ENCODE results near the gene SMTNL1.

SMTNL1 gene, protein sequence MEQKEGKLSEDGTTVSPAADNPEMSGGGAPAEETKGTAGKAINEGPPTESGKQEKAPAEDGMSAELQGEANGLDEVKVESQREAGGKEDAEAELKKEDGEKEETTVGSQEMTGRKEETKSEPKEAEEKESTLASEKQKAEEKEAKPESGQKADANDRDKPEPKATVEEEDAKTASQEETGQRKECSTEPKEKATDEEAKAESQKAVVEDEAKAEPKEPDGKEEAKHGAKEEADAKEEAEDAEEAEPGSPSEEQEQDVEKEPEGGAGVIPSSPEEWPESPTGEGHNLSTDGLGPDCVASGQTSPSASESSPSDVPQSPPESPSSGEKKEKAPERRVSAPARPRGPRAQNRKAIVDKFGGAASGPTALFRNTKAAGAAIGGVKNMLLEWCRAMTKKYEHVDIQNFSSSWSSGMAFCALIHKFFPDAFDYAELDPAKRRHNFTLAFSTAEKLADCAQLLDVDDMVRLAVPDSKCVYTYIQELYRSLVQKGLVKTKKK

DNA sequence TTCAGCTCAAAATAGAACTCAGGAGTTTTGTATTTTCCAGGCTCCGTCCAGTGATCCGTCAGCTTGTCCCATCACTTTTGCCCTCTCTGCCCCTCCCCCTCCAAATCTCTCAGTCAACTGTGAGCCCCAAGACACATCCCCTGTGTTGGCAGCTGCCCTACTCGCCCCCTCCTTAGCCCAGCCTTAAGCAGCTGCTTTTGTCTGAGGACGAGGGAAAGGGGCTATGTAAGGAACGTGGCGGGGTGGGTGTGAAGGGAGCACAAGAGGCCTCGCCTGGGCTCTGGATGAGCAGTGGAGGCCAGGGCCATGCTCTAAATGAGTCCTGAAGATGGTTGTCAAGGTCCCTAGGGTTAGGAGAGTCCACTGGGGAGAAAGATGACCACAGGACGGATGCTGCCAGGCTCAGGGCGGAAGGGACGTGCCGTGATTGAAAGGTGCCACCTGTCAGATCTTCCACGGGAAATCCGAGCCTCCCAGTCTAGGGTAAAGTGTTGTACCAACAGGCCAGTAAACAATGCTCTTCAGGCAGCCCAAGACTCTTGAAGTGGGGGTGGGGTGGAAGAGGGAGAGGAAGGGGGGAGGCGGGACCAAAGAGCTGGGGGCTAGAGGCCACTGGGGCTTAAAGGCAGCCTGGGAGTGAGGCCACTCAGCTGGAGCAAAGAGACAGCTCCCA lies at the start of gene SMTNL1:
TSS of gene SMTNL1 (plus strand) at position 649 of the 673 bp plus-strand sequence. CDS start 5,048 bp downstream, outside the sequence.
- no peak for DNase-seq (ENCODE audit: low read depth)

DNA sequence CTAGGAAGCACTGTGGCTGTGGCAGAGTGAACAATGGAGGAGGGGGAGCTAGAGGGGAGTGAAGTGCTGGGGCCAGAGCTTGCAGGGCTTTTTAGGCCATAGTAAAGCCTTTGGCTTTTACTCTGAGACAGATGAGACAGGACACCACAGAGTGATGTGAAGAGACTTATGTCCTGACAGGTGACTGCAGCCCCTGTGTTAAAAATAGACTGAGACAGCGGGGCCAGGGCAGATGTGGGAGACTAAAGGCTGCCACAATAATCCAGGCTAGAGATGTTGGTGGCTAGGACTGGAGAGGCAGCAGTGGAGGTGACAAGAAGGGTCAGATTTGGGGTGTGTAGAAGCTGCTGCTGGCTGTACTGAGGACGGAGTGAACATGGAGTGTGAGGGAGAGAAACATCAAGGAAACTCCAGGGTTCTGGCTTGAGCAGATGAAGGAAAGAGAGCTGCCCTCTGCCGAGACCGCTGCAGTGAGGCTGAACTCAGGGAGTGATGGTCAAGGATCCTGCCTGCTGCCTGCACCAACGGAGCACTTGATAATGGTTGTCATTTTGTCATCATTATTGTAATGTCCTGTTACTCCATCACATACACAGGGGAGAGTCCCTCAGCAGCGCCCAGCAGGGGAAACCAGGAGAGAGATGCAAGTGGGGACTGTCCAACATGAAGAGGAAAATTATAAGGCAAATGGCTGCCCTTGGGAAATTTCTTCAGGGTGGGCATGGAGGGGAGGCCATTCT lies 49.3 kb upstream of the SMTNL1 start:
- no peak for DNase-seq (ENCODE audit: low read depth)

DNA sequence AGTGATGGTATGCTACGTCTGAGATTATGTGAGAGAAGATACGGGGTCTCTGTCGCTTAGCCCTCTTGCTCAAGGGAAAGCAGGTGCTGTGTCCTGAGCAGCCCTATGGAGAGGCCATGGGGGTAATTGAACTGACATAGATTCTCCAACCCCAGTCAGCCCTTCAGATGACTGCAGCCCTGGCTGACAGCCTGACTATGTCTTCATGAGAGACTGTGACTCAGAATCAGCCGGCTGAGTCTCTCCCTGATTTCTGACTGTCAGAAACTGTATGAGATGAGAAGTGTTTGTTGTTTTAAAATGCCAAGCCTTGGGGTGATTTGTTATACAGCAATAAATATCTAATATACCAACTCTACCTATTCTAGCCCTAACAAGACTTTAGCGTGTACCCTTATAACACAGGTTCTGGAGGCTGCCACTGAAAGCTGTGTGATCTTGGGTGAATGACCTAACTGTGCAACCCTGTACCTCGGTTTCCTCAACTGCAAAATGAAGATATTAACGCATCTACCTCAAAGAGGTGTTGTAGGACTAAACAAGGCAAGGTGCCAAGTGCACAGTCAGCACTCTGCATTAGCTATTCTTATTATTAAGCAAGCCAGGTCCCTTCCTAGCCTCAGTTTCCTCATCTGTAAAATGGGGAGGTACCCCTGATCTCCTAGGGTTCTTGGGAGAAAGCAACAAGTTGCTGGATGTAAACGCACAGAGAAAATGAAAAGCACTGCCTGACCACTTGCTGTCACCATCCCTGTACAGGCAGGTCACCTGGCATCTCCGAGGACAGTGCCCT lies 46.7 kb upstream of the SMTNL1 start:
- DNase-seq (ENCODE audit: low read depth), result no peak

DNA sequence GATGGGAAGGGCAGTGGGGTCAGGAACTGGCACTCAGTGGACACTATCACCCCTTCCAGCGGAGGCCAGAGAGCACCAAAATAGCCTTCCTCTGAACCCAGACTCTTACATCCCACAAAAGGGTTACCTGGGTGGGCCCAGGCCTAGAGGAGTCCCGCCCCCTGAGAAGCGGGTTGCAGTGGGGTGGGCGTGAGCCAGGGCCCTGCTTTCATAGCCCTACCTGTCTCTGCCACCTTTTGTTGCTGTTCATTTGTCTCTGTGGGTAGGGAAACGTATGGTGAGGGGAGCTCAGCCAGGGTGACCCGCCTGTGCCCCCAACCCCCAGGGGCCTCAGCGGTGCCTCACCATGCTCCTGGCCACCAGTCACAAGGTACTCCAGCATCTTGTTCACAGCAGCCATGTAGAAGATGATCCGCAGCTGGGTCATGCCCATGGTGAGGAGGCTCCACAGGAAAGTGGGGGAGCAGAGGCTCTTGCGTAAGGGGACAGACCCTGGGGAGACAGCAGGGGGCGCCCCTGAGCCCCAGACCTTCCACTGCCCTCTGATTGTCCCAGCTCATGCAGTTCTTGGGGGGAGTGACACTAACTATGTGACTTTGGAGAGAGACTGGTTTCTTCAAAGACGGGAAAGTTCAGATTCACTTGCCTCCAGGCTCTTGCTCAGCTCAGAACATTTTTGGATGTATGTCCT lies 45.9 kb upstream of the SMTNL1 start:
- DNase-seq (ENCODE audit: low read depth), result no peak

DNA sequence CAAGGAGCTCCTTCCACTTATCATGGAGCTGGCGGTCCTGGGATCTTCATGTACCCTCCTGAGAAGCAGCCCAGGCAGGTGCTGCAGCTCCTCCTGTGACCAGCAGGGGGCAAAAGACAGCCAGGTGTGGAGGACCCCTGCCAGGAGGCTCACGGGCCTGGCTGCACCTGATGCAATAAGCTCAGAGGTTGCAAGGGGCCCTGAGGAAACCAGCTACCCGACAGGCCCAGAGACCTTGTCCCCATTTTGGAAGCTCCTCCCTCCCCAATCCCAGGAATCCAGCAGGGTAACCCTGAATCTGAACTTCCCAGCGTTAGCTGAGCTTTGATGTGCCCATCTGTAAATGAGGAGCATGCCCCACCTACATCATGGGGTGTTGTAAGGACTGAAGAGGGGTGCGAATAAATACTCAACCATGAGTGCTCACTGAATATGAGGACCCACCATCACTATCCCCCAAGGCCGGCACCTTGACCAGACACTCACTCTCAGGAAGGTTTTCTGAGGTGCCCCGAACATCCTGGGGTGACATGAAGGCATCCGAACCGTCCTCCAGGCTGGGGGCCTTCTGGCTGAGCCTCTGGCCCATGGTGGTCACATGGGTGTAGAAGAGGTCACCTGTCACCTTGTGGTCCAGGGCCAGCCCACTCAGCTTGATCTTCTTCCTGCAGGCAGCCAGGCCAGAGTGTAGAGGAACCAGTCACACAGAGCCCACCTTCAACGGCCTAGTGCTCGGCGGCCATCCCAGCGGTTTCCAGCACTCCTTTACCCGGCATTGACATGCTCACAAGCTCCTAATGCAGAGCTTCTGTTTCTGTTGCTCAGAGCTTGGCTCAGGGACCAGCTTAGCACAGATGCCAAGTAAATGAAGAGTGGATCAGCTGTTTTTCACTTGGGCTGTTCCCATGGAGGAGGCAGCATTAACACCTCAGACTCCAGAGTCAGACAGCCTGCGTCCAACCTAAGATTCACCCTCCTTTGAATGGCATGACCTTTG lies 43.6 kb upstream of the SMTNL1 start:
- DNase-seq (ENCODE audit: low read depth), result no peak

DNA sequence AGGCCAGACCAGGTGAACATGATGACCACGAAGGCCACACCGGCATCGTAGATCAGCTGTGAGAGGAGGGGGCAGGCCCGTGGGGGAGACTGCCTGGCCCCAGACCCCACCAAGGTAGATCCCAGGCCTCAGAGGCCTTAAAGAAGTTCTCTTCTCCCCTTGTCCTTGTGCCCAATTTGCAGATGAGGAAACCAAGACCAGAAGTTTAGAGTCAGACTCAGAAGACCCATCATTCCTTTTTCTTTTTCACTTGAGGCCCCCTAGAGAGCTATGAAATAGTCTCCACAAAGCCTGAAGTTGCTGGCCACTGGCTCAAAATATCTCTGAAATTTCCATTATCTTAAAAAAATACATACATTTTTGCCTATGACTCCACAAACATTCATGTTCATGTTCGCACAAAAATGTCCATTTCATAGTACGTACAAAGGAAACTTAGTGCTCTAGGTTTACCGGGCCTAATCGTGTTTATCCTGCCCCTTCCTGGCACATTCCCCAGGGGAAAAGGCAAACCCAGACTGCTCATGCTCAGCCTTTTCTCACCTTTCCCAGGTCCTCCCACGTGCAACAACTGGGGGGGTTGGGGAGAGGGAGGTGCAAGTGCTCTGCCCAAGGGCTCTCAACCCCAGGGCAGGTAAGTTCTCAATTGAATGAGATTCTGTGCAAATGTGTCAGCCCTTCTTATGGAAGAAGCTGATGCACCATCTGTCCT lies 41.1 kb upstream of the SMTNL1 start:
- no peak for DNase-seq (ENCODE audit: low read depth)

DNA sequence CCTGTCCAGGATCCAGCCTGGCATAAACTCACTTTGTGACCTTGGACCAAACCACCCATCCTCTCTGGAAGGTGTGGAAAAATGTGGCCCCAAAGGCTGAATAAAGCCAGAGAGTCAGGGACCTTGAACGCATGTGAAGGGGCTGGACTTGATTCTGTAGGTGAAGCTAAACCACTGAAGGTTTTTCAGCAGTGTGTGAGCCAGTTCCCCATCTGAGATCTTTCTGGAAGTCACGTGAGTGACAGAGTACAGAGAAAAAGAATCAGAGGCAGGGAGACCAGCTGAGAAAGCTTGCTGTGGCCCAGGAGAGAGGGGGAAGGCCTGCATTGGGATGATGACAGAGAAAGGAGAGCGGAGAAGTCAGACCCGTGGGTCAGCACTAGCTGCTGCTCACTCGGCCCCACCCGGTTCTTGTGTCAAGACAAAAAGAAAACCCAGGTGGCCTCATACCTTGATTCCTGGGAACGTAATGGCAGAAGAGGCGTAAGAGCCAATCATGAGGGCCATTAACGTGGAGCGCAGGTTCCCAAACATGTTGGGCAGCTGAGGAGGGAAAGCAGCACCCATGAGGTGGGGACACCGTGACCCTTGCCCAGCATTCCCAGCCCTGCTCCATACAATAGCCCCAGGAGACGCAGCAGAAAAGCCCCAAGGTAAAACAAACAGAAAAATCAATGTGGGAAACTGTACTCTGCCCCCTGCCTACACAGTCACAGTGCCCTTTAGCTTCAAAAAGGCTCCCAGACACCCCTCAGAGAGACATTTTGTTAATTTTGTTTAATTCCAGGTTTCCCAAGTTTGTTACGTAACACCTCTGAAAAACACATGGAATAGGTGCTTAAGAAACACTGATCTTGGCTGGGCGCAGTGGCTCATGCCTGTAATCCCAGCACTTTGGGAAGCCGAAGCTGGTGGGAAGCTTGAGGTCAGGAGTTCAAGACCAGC lies 39.8 kb upstream of the SMTNL1 start:
- no peak for DNase-seq (ENCODE audit: low read depth)

DNA sequence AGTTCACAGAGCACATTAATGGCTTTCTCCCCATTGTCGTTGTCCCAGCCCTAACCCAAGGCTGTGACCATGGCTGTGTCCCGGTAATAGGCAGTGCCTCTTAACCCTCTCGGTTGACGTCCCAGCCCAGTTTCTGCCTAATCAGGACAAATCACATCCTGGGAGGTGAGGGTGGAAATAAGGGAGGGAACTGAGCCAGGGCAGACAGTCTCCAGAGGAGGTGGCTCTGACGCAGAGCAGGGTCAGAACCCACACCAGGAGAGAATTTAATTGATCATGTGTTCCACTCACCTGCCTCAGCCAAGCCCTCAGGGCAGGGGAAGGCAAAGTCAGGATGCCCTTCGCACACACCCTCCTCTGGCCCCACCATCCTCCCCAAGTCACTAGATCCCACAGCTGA lies 38.9 kb upstream of the SMTNL1 start:
- DNase-seq (ENCODE audit: low read depth), result no peak

DNA sequence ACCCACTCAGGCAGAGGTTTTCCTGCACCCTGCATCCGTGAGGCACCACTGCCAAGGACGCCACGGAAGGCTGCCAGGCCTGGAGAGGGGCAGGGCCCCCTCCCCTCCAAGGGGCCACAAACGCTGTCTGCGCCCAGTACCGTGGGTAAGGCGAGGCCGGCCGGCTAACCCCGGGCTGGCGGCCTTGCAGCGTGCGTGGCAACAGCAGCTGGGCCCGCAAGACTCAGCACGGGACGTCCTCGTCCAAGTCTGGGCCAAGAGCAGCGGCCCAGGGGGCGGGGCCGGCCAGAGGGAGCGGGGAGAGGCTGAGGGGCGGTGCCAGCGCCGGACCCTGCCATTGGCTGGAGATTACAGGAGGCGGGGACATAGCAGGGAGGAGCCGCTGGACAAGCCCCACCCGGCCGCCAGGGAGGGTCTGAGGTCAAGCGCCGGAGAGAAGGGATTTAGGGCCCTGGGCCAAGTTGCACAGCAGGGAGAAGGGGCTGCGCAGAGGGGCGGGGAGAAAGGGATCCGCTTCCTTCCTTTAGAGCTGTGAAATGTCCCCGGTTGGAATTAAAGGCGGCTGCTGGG lies 37.9 kb upstream of the SMTNL1 start:
- DNase-seq (ENCODE audit: low read depth), result peak; percentile 37

DNA sequence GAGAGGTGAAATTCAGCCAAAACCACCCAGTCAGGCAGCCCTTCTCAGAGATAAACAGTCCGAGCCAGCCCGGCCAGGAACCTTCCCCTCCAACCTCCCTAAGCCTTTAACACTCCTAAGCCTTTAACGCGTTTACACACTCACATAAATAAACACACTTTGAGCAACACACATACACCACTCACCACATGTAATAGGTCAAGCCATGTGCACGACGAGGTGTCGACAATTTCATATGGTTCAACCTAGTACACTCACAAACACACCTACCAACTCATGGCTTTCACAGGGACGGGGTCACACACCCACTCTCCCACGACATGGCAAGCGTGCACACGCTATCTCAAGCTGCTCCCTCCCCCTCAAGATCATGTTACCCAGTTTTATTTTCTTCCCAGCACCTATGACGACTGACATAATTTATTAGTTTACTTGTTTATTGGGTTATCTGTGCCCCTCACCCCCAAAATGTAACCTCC lies 37.4 kb upstream of the SMTNL1 start:
- no peak for DNase-seq (ENCODE audit: low read depth)

DNA sequence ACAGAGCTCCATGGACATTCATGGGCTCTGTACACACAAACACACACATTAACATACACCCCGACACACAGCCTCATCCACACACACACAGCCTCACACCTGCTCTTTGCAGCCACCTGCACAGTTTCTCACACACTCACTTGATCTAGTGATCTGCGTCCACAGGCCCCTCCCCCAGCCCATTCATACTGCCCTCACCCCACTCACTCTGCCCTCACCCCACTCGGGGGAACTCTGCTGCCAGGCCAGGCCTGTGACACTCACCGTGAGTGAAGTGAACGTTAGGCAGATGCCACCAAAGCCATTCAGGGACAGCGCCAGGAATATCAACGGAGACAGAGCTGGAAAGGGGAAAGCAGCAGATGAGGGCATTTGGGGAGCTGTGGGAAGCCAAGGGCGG lies 36.9 kb upstream of the SMTNL1 start:
- no peak for DNase-seq (ENCODE audit: low read depth)

DNA sequence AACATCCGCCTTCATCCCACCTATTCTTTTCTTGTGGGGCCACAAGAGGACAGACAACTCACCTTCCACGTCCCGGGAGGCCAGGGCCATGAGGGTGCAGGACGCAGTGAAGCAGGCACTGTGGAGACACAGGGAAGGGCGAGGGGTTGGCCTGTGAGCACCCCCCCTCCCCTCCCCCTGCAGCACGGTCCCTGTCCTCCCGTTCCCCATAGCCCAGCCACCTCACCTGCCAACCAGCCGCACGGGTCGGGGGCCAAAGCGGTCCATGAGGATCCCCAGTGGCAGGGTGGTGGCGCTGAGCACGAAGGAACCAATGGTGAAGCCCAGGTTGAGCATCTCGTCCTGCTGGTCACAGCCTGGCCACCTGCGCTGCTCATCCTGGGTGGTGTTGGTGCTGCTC lies 36.5 kb upstream of the SMTNL1 start:
- DNase-seq (ENCODE audit: low read depth), result no peak

DNA sequence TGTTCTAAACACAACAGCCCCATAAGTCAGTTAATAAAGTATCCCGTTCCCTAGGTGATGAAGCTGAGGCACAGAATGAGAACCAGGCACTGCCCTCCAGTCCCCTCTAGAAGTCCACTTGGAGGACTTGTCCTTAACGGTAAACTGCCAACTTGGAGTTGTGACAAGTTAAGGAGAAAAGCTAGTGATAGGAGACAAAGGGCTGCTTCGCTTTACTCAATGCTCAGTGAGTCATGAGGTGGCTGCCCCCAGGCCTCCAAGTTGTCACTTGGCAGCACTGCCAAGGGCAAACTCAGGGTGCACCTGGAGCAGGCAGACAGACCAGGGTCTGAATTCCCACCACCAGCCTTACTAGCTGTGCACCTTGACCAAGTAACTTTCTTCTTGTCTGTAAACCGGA lies 35.4 kb upstream of the SMTNL1 start:
- DNase-seq (ENCODE audit: low read depth), result no peak

DNA sequence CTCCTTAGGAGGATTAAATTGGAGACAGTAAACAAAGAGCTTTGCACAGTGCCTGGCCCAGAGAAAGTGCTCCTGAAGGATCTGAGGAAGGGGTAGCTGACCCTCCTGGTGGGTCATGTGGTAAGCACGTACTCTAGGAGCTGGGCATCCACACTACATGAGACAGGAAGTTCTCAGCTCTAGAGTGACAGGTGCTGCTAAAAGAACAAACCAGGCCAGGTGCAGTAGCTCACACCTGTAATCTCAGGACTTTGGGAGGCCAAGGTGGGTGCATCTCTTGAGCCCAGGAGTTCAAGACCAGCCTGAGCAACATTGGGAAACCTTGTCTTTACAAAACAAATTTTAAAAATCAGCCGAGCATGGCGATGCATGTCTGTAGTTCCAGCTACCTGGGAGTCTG lies 35.0 kb upstream of the SMTNL1 start:
- no peak for DNase-seq (ENCODE audit: low read depth)

DNA sequence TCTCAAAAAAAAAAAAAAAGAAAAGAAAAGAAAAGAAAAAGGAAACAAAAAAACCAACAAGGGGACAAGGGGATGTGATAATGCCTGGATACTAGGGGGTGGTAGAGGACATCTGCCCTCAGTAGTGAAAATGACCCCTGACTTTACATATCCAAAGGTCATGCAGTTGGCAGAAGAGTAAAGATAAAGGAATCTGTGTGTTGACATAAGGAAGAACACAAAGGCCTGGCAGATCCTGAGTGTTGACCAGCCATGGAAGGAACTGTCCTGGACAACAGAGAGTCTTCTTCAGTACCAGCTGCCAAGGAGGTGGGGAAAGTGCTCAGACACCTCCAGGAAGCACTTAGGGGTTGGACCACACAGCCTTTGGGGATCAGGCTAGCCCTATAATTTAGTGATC lies 34.5 kb upstream of the SMTNL1 start:
- no peak for DNase-seq (ENCODE audit: low read depth)

DNA sequence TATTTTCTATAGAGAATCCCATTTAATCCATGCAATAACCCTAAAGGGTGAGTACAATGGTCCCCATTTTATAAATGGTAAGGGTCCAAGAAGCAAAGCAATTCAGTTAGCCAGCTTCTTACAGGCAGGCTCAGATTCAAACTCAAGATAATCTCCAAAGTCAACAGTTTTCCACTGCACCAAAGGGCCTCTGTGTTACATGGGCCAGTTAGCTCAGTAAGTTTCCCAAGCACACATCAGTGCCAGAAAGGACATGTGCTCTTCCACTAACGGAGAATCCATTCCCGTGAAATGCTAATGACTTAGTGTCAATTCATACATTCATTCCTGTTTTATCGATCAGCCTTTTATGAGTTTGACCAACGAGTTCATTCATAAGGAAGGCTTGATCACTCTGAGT lies 32.9 kb upstream of the SMTNL1 start:
- no peak for DNase-seq (ENCODE audit: low read depth)

DNA sequence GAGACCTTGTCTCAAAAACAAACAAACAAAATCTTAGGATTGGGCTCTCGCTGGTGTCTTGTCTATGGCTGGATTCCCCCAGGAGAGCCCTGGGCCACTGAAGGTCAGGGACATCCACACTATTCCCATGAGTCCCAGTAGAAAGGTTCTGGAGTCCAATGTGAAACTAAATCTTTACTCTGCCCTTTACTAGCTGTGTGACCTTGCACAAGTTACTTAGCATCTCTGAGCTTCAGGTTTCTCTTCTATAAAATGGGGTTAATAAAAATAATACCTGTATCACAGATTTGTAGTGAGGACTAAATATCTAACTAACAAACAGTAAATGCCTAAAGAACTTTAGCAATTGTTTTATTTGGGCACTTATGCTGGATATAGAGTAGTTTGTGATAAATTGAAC lies 30.9 kb upstream of the SMTNL1 start:
- DNase-seq (ENCODE audit: low read depth), result no peak

Measured in non-pigmented ciliary epithelial cell (primary cell).